ENCODE measurements around the gene PAX8.

GRCh38 chr2:113202305-113203216, 76.2 kb downstream of the PAX8 start:
- no peak for TF ChIP-seq POLR2AphosphoS5 (IDR thresholded peaks at IDR 0.05; ENCODE audit: borderline replicate concordance, low read depth, low read length)
- no peak for TF ChIP-seq EZH2 (IDR thresholded peaks at IDR 0.05)

Measured in SK-N-MC (cell line).